IMR-90 (cell line): ENCODE data around the gene USH1G.

ENCODE experiments used
- CHD1 ChIP-seq: IDR thresholded peaks from 2 replicates; pipeline ENCODE4 v1.6.1; 2012; ENCODE audit warnings: low read depth, low read length, improper control_type of control experiment
- NFE2L2 ChIP-seq: fragments of 150-350 bp; IDR thresholded peaks from 2 replicates; pipeline ENCODE4 v1.6.1; 2016; ENCODE audit warnings: low read depth, mild to moderate bottlenecking, low read length
- POLR2A ChIP-seq: IDR thresholded peaks from 2 replicates; pipeline ENCODE4 v1.6.1; 2012; ENCODE audit warnings: mild to moderate bottlenecking, low read depth, low read length
- RCOR1 ChIP-seq: IDR thresholded peaks from 2 replicates; pipeline ENCODE4 v1.6.1; 2012; ENCODE audit warnings: mild to moderate bottlenecking, low read length, improper control_type of control experiment; ENCODE audit not compliant: insufficient replicate concordance
- SMC3 ChIP-seq: fragments of 150-350 bp; IDR thresholded peaks from 2 replicates; pipeline ENCODE4 v1.6.1; 2016; ENCODE audit warnings: low read depth, mild to moderate bottlenecking, antibody characterized with exemption, low read length, moderate library complexity
- TF ChIP-seq, protein P1 (sequence below): conservative IDR thresholded peaks from 2 replicates; pipeline ENCODE4 v1.5.1; 2012; ENCODE audit warnings: mild to moderate bottlenecking, low read depth, low read length, improper control_type of control experiment
- TF ChIP-seq, protein P2 (sequence below): fragments of 150-350 bp; IDR thresholded peaks from 2 replicates; pipeline ENCODE4 v1.6.1; 2017; ENCODE audit warnings: mild to moderate bottlenecking, antibody characterized with exemption, low read length, low read depth

DNA sequence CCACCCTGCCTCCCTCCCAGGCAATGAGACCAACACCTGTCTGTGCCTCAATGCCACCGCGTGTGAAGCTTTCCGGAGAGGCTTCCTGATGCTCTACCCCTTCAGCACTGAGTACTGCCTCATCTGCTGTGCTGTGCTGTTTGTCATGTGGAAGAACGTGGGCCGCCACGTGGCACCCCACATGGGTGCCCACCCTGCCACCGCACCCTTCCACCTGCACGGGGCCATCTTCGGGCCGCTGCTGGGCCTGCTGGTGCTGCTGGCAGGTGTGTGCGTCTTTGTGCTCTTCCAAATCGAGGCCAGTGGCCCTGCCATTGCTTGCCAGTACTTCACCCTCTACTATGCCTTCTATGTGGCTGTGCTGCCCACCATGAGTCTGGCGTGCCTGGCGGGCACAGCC lies 23.6 kb upstream of the USH1G start:
- TF ChIP-seq, protein P1, sequence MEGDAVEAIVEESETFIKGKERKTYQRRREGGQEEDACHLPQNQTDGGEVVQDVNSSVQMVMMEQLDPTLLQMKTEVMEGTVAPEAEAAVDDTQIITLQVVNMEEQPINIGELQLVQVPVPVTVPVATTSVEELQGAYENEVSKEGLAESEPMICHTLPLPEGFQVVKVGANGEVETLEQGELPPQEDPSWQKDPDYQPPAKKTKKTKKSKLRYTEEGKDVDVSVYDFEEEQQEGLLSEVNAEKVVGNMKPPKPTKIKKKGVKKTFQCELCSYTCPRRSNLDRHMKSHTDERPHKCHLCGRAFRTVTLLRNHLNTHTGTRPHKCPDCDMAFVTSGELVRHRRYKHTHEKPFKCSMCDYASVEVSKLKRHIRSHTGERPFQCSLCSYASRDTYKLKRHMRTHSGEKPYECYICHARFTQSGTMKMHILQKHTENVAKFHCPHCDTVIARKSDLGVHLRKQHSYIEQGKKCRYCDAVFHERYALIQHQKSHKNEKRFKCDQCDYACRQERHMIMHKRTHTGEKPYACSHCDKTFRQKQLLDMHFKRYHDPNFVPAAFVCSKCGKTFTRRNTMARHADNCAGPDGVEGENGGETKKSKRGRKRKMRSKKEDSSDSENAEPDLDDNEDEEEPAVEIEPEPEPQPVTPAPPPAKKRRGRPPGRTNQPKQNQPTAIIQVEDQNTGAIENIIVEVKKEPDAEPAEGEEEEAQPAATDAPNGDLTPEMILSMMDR: no peak
- TF ChIP-seq POLR2A: no peak
- TF ChIP-seq, protein P2, sequence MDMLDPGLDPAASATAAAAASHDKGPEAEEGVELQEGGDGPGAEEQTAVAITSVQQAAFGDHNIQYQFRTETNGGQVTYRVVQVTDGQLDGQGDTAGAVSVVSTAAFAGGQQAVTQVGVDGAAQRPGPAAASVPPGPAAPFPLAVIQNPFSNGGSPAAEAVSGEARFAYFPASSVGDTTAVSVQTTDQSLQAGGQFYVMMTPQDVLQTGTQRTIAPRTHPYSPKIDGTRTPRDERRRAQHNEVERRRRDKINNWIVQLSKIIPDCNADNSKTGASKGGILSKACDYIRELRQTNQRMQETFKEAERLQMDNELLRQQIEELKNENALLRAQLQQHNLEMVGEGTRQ: no peak
- no peak for TF ChIP-seq CHD1
- TF ChIP-seq RCOR1: no peak
- TF ChIP-seq SMC3: no peak
- no peak for TF ChIP-seq NFE2L2
